ENCODE data around the gene FGF18.

Gene FGF18

DNA sequence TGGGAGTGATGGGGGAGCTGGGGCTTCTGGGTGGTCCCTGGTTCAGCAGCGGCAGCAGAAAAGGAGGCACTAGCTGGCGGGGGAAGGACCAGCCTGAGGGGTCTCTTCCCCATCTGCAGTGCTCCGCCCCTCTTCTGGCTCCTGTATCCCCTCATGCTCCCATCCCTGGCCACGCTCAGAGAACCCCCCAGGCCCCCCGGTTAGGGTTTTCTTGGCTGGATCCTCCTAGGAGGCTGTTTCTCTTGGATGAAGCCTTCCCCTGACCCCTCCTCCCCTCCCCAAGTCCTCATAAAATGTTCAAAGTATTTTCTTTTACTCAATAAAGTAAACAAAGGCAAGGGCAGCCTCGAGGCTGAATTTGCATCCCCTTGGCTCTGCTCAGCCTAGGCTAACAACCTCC lies 60.8 kb downstream of the FGF18 start:
- CTCF ChIA-PET, result no interaction called here
- TF ChIP-seq L3MBTL2 (conservative IDR thresholded peaks at IDR 0.05), result no peak
- no peak for TF ChIP-seq ARNT (IDR thresholded peaks at IDR 0.05)
- TF ChIP-seq FOXM1 (IDR thresholded peaks at IDR 0.05; ENCODE audit: borderline replicate concordance), result no peak
- TF ChIP-seq SP1 (IDR thresholded peaks at IDR 0.05), result no peak
- TF ChIP-seq CTBP1 (IDR thresholded peaks at IDR 0.05; ENCODE audit: borderline replicate concordance), result no peak
- no peak for TF ChIP-seq FOXA1 (IDR thresholded peaks at IDR 0.05)
- no peak for TF ChIP-seq PKNOX1 (IDR thresholded peaks at IDR 0.05)
- no peak for TF ChIP-seq HDGF (IDR thresholded peaks at IDR 0.05; ENCODE audit: borderline replicate concordance)
- TF ChIP-seq ZNF384 (IDR thresholded peaks at IDR 0.05), result no peak
- TF ChIP-seq ELF4 (IDR thresholded peaks at IDR 0.05), result no peak
- TF ChIP-seq TARDBP (IDR thresholded peaks at IDR 0.05), result no peak
- no peak for TF ChIP-seq SUZ12 (IDR thresholded peaks at IDR 0.05)
- TF ChIP-seq BHLHE40 (IDR thresholded peaks at IDR 0.05; ENCODE audit: borderline replicate concordance), result no peak
- no peak for TF ChIP-seq NFRKB (IDR thresholded peaks at IDR 0.05)
- no peak for TF ChIP-seq LEF1 (IDR thresholded peaks at IDR 0.05; ENCODE audit: borderline replicate concordance)
- no peak for TF ChIP-seq FOXK2 (IDR thresholded peaks at IDR 0.05)
- DNase-seq (ENCODE audit: extremely low spot score), result no peak
- POLR2A ChIA-PET, result no interaction called here

- no peak for TF ChIP-seq CTBP1 (IDR thresholded peaks at IDR 0.05; ENCODE audit: borderline replicate concordance)
- no peak for TF ChIP-seq TARDBP (IDR thresholded peaks at IDR 0.05)
- TF ChIP-seq FOXK2 (IDR thresholded peaks at IDR 0.05), result no peak
- no peak for TF ChIP-seq LEF1 (IDR thresholded peaks at IDR 0.05; ENCODE audit: borderline replicate concordance)
- no peak for TF ChIP-seq NFRKB (IDR thresholded peaks at IDR 0.05)
- TF ChIP-seq ZNF384 (IDR thresholded peaks at IDR 0.05), result no peak
- TF ChIP-seq FOXM1 (IDR thresholded peaks at IDR 0.05; ENCODE audit: borderline replicate concordance), result no peak
- no peak for TF ChIP-seq L3MBTL2 (conservative IDR thresholded peaks at IDR 0.05)
- no peak for TF ChIP-seq SUZ12 (IDR thresholded peaks at IDR 0.05)
- TF ChIP-seq FOXA1 (IDR thresholded peaks at IDR 0.05), result no peak
- POLR2A ChIA-PET, result no interaction called here
- CTCF ChIA-PET, result no interaction called here
- no peak for DNase-seq (ENCODE audit: extremely low spot score)
These were observed 62.4 kb downstream of the FGF18 start for GRCh38 chr5:171481571-171482433.

DNA sequence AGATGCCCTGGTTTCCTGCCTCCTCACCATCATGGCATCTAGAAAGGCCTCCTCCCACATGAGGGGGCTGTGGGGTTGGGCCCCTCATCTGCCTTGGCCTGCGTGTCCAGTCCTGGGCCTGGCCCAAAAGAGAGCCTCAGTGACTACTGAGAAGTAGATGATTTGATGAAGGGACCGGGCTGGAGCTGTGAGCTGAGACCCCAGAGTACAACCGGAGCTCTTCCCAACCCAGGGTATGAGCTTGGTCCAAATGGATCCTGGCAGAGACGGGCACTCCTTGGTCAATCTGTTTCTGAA lies 62.9 kb downstream of the FGF18 start:
- POLR2A ChIA-PET, result no interaction called here

DNA sequence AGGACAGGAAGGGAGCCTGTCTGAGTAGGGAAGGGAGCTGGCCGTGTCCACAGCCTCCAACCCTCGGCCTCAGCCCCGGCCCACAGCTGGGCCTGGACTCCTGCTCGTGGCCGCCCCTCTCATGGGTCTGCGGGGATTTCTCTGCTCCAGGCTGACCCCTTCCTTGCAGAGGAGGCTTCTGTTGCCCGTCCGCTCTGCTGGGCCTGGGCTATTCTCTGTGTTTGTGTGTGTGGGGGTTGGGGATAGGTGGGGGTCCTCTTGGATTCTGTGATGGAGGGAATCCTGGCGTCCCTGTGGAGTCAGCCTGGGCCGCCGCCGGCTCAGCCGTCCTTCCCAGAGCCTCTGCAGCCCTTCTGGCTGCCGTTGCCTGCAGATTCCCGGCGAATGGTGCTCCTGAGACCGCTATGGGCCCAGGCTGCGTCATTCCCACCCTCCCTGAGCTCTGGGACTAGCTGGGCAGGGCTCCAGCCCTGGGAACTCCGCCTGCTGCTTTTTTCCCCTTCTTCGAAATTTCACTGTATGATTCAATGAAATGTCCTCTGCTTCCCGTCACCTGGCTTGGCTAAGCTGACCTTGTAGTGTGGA lies 64.2 kb downstream of the FGF18 start:
- CTCF ChIA-PET, result interaction anchor here (1.6 kb wide), 2 partner anchors 35 to 65 kb away, joined by 5 read pairs; no protein-coding TSS in a partner anchor
- no peak for DNase-seq (ENCODE audit: extremely low spot score)
- TF ChIP-seq ZNF384 (IDR thresholded peaks at IDR 0.05) (no peak), FOXM1 (IDR thresholded peaks at IDR 0.05; ENCODE audit: borderline replicate concordance) (no peak), L3MBTL2 (conservative IDR thresholded peaks at IDR 0.05) (no peak), FOXK2 (IDR thresholded peaks at IDR 0.05) (no peak)
- POLR2A ChIA-PET, result no interaction called here

More for the DNA sequence above, 62.9 kb downstream of the FGF18 start:
- TF ChIP-seq PKNOX1 (IDR thresholded peaks at IDR 0.05) (no peak), HDGF (IDR thresholded peaks at IDR 0.05; ENCODE audit: borderline replicate concordance) (no peak)
- no peak for DNase-seq (ENCODE audit: extremely low spot score)
- CTCF ChIA-PET, result no interaction called here

DNA sequence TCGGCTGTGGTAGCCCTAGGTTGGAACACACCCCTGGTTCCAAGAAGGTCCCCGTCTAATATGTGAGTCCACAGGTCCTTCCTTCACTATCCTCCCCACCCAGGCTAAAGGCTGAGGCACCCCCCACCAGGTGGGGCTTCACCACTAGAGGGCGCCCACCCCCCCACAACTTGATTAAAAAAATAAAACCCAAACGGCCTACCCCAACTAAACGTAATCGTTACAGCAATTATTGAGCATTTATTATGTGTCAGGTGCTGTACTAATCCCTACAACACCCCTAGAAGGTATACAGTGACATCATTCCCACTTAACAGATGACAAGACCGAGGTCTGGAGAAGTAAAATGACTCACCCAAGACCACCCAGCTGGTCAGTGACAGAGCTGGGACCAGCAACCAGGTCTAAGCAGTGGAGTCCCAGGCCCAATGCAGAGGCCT lies 65.0 kb downstream of the FGF18 start:
- POLR2A ChIA-PET, result no interaction called here
- peak; percentile 73 for DNase-seq (ENCODE audit: extremely low spot score)
- no peak for TF ChIP-seq LEF1 (IDR thresholded peaks at IDR 0.05; ENCODE audit: borderline replicate concordance)
- no peak for TF ChIP-seq L3MBTL2 (conservative IDR thresholded peaks at IDR 0.05)
- TF ChIP-seq TARDBP (IDR thresholded peaks at IDR 0.05), result no peak
- no peak for TF ChIP-seq FOXK2 (IDR thresholded peaks at IDR 0.05)
- no peak for TF ChIP-seq SP1 (IDR thresholded peaks at IDR 0.05)
- no peak for TF ChIP-seq BHLHE40 (IDR thresholded peaks at IDR 0.05; ENCODE audit: borderline replicate concordance)
- no peak for TF ChIP-seq FOXA1 (IDR thresholded peaks at IDR 0.05)
- TF ChIP-seq NFRKB (IDR thresholded peaks at IDR 0.05), result no peak
- no peak for TF ChIP-seq ELF4 (IDR thresholded peaks at IDR 0.05)
- TF ChIP-seq FOXM1 (IDR thresholded peaks at IDR 0.05; ENCODE audit: borderline replicate concordance), result no peak
- no peak for TF ChIP-seq CTBP1 (IDR thresholded peaks at IDR 0.05; ENCODE audit: borderline replicate concordance)
- TF ChIP-seq PKNOX1 (IDR thresholded peaks at IDR 0.05), result no peak
- TF ChIP-seq ARNT (IDR thresholded peaks at IDR 0.05), result no peak
- TF ChIP-seq ZNF384 (IDR thresholded peaks at IDR 0.05), result no peak
- no peak for TF ChIP-seq HDGF (IDR thresholded peaks at IDR 0.05; ENCODE audit: borderline replicate concordance)
- no peak for TF ChIP-seq SUZ12 (IDR thresholded peaks at IDR 0.05)
- CTCF ChIA-PET, result interaction anchor here (0.6 to 1.6 kb wide), 6 partner anchors 10 to 162 kb away, joined by 3 to 5 read pairs (median 4); no protein-coding TSS in a partner anchor

- CTCF ChIA-PET, result interaction anchor here (1.1 kb wide), 1 partner anchor 22 kb away, joined by 4 read pairs; no protein-coding TSS in a partner anchor
- DNase-seq (ENCODE audit: extremely low spot score), result no peak
- POLR2A ChIA-PET, result no interaction called here
- TF ChIP-seq ARNT (IDR thresholded peaks at IDR 0.05), result no peak
- no peak for TF ChIP-seq ZNF384 (IDR thresholded peaks at IDR 0.05)
- no peak for TF ChIP-seq ELF4 (IDR thresholded peaks at IDR 0.05)
- no peak for TF ChIP-seq FOXM1 (IDR thresholded peaks at IDR 0.05; ENCODE audit: borderline replicate concordance)
- no peak for TF ChIP-seq TARDBP (IDR thresholded peaks at IDR 0.05)
- TF ChIP-seq NFRKB (IDR thresholded peaks at IDR 0.05), result no peak
- no peak for TF ChIP-seq SUZ12 (IDR thresholded peaks at IDR 0.05)
- TF ChIP-seq PKNOX1 (IDR thresholded peaks at IDR 0.05), result no peak
- no peak for TF ChIP-seq FOXA1 (IDR thresholded peaks at IDR 0.05)
- TF ChIP-seq SP1 (IDR thresholded peaks at IDR 0.05), result no peak
- TF ChIP-seq L3MBTL2 (conservative IDR thresholded peaks at IDR 0.05), result no peak
- no peak for TF ChIP-seq CTBP1 (IDR thresholded peaks at IDR 0.05; ENCODE audit: borderline replicate concordance)
- no peak for TF ChIP-seq LEF1 (IDR thresholded peaks at IDR 0.05; ENCODE audit: borderline replicate concordance)
These were observed 66.2 kb downstream of the FGF18 start for GRCh38 chr5:171485668-171486067.
